Measurements from ENCODE around the gene CKMT2. TPM values are rescaled to one million over a fixed set of nuclear protein-coding genes. Genes with fewer than 3 reads are reported as not detected.

The CKMT2 gene
- total RNA-seq, 1 donor from 2014 or later: 287 TPM

DNA sequence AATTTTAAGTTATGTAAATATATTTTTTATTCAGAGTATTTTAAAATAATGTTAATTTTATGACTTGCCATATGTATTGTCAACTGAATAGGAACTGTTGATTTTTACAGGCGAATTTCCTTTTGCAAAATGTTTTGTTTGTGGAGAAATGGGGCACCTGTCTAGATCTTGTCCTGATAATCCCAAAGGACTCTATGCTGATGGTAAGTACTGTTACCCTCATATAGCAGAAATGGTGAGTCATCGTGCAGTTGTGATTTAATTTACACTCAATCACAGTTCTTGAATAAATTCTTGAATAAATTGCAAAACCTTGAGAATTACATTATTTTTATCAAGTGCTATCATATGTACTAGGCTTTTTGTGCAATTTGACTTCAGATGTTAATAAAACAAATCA, 75.7 kb downstream of the CKMT2 start:
- DNase-seq: no peak

DNA sequence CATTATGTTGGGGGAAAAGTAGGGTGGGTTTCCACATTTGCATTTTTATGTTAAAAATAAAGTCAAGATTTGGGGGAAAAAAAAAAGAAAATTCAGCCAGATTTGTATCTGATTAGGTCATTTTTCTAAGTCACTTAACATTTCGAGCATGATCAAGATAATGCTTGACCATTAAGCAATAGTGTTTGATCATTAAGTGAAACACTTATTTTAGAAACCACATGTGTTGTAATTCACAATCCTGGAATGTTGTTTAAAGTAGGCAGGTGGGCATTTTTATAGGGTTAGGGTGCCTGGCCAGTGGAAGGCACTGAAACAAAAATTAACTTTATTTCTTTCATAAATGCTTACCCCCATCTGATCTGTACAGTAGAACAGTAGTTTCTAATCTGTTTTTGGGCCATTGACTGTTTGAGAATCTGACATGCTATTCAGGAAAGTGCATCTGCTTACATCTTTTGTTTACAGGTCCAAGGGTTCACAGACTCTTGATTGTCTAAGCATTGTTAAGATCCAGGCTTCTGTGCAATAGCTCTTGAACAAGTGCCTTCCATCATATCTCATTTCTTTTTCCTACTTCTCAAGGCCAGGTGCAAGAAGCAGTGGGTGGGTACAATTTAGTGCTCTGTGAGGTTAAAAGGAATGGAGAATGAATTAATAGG, 77.4 kb downstream of the CKMT2 start:
- DNase-seq: no peak

DNA sequence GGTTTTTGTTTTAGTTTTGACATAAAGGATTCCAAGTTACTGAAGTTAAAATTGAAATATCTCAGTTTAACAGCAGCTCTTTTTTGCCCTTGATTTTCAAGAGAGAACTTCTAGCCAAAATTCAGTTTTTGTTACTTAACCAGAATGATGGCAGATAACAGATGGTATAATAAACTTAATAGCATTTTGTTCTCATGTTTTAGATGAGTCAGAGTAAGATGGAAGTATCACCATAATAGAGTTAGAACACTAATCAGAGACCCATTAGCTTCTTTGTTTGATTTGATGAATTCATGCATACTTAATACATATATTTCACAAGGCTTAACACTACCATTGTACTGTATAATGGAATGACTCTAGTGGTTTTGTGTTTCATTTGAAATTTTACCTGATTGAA, 80.2 kb downstream of the CKMT2 start:
- no peak for DNase-seq

DNA sequence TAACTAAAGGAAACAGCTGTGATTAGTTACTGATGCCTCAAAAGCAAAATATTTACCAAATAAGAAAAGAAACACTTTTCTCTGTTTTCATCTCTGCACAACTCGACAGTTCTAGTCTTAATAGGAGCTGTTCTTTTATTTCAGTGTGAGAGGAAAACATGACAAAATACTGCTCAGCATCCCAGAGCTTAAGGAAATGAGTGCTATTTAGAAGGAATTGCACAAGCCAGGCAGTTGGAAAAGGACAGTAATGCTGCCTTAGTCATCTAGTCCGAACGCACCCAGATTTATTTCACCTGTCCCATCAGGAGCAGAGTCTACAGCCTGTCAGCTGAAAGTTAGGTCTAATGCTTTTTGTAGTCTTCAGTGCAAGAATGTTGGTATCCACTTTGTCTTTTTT, 80.6 kb downstream of the CKMT2 start:
- no peak for DNase-seq

DNA sequence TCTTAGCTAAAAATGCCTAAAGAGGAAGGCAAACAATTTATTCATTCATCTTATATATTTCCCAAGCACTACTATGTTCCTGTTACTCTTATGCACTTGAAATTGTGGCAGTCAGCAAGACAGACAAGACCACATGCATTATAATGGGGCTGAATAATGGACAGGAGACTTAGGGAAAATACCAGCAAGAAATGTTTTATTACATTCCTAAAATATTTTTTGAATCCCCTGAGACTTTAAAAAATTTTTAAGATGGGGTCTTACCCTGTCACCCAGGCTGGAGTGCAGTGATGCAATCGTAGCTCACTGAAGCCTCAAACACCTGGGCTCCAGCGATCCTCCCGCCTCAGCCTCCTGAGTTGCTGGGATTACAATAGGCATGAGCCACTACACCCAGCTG, 81.5 kb downstream of the CKMT2 start:
- DNase-seq: no peak

DNA sequence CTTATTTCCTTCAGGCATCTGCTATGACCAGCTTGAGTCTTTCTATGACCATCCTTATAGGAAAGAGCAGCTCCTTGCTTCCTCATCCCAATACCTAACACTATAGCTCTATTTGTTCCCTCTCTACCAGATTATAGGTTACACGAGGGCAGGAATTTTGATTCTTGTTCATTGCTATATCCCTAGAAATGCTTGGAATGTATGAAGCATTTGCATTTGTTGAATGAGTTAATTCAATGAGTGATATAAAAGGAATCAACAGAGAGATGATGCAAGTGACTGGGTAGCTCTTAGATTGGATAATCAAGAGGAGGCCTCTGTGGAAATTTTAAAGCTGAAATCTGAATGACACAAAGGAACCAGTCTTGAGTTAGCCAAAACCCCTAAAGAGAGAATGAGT, 82.2 kb downstream of the CKMT2 start:
- no peak for DNase-seq

DNA sequence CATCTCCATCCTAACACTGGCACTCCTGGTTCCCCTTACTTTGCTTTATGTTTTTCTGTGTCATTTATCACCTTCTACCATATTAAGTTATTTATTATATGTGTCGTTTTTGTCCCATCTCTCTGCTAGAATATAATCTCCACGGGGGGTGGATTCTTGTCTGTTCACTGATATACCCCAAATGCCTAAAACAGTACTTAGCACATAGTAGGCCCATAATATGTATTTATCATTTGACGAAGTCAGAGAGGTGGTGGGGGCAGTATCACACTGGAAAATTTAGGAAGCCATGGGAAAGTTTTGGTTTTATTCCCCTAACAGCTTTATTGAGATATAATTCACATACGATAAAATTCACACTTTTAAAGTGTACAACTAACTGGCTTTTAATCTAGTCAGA, 82.7 kb downstream of the CKMT2 start:
- no peak for DNase-seq

Small RNA genes lying within 50 kb of the gene (small RNA-seq; reads per million reads assigned to genes)
- not detected for gene AC026436.1 (ENCODE audit: low replicate concordance)

Other genes starting within 250 kb of the CKMT2 start
- gene ZCCHC9, start 68.3 kb downstream of the CKMT2 start, total RNA-seq: 25.3 TPM
- not detected for gene ACOT12, start 160.8 kb downstream of the CKMT2 start, total RNA-seq